ENCODE measurements around the gene LRRIQ1. TPM values are rescaled to one million over a fixed set of nuclear protein-coding genes. Genes with fewer than 3 reads are reported as not detected.
"Not testable (repeated sequence)": the region's sequence is repeated elsewhere in the genome, so short reads cannot be mapped to it uniquely, and the experiment has no call there.

LRRIQ1 gene, protein sequence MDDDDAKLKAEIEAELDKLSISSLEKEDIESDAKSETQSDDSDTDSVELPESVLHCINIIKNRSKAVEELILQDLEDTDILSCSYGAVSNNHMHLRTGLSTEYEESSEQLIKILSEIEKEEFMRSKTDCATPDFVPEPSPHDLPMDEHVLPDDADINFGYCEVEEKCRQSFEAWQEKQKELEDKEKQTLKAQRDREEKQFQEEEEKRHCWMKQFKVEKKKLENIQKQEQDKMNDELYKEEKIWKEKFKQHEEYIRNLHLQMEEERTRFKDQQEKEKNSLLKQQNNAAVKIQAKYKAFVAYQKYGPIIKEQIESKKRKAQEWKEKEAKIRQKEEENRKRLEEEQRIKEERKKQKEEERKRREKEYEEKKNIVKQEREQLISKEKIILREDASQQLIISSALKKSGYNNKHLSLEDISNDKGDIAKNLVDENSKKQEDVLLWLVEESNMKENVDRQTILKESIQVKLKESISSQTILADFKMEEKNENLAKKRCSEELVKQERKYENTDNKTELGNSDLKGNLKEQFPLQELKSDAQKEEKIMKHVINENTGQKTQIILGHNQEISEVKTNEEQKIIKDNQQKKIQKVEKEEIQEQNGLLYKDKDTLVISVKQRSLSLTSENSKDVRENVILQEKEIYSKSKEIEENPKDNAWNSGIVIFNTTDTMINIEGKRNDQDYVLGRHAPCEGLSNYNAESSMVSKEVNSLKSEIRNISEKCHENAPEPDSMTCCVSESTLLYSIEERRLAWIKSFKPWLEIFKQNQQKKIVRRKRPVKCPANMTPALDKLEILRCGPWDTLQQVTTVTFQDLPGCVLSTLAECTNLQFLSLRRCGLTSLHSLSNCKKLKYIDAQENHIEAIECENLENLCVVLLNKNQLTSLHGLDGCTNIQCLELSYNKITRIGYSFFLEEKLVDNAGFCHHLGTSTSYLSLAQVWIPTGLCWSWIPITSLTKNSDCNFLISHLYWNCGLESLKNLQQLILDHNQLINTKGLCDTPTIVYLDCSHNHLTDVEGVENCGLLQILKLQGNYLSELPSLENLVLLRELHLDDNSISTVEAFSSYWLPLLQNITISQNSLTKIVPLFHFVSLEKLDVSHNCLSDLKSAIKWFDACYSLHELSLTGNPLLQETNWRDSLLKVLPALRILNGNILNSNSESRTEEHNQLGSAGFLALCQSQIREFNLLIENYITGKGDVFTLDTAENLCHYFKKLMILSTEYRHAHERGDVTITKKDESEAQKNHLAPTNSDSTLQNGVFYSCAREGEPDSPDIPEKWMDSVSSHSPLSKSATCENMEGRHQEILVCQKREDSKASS (N-terminal part only)
- total RNA-seq = 0.19 TPM
- long read RNA-seq = 0 reads

DNA sequence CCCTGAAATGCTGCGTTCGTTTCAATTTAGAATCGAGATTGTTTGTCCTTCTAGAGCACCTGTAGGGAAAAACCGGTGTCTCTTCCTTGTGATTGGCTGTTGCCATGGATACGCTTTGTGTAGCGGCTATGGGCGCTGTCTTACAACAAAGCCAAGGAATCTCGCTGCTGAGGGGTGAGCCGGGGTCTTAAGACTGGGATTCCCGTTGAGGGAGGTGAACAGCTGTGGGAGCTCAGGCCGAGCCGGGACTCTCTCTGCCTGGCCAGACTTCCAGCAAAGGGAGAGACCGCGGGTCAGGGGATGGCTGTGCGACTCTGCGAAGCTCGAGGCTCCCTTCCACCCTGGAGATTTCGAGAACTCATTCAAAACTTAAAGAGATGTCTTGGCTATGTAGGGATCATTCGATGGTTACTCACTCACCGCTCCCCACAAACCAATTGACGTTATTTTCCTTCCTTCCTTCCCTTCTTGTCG lies at the start of gene LRRIQ1, which contains the start of gene TSPAN19:
TSS of gene LRRIQ1 (plus strand) at position 118 of the 474 bp plus-strand sequence. CDS start 1,826 bp downstream, outside the sequence.
TSS of gene TSPAN19 (minus strand) at position 44 of the 474 bp plus-strand sequence. CDS start 6,331 bp downstream, outside the sequence.
- DNase-seq (ENCODE audit: low spot score) = peak; percentile 85

DNA sequence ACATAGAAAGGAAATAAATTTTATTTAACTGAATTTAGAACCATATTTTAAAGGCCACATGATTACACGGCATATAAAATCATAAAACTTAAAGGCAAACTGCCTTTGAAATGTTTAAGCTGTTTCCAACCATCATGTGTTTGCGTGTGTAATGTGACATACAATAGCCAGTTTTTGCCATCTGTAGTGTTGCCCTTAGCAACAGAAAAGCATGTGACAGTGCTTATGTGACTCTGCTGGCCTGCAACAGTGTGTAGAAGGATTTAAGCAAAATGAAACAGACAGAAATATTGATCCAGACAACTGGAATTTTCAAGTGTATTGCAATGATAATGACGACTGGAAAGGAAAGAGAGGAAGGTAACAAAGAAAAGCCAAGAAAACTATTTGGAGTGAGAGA lies 49.6 kb upstream of the LRRIQ1 start:
- no peak for DNase-seq (ENCODE audit: low spot score)

- DNase-seq (ENCODE audit: low spot score) = no peak
Measured at GRCh38 chr12:84994426-84994825, 41.7 kb upstream of the LRRIQ1 start.

DNA sequence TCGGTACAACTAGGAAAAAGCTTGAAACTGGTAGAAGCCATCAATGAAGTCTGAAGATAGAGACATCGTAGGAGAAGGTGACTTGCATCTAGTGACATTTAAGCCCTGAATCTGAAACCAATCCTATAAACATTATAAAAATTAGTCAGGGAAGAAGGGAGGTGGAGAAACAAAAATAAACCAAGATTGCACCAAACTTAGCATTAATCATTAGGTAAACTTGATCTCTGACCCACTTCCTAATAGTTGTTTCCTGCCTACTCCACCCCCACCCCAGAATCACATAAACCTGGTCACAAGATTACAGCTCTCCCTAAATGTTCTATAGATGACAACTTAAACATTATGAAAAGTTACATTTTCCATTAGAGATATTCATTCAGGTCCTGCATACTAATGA lies 40.5 kb upstream of the LRRIQ1 start:
- no peak for DNase-seq (ENCODE audit: low spot score)

GRCh38 chr12:84996759-84997158 lies 39.4 kb upstream of the LRRIQ1 start:
- no peak for DNase-seq (ENCODE audit: low spot score)

- DNase-seq (ENCODE audit: low spot score) = no peak
Measured at GRCh38 chr12:84998341-84998740, 37.8 kb upstream of the LRRIQ1 start.

- DNase-seq (ENCODE audit: low spot score) = no peak
Measured at GRCh38 chr12:85000729-85001128, 35.4 kb upstream of the LRRIQ1 start.

GRCh38 chr12:85002778-85003296 lies 33.3 kb upstream of the LRRIQ1 start:
- DNase-seq (ENCODE audit: low spot score) = no peak

DNA sequence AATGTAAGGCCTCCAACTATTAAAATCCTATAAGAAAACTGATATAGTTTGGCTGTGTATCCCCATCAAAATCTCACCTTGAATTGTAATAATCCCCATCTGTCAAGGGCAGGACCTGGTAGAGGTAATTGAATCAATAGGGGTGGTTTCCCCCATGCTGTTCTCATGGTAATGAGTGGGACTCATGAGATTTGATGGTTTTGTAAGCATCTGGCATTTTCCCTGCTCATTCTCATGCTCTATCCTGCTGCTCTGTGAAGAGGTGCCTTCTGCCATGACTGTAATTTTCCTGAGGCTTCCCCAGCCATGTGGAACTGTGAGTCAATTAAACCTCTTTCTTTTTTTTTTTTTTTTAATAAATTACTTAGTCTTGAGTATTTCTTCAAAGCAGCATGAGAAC lies 31.9 kb upstream of the LRRIQ1 start:
- no peak for DNase-seq (ENCODE audit: low spot score)

DNA sequence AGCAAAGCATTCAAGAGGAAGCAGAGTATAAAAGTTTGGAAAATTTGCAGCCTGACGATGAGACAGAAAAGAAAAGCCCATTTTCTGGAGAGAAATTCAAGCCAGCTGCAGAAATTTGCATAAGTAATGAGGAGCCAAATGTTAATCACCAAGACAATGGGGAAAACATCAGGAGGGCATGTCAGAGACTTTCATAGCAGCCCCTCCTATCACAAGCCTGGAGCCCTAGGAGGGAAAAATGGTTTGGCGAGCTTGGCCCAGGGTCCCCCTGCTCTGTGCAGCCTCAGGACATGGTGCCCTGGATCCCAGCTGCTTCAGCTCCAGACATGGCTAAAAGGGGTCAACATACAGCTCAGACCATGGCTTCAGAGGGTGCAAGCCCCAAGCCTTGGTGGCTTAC lies 31.1 kb upstream of the LRRIQ1 start:
- DNase-seq (ENCODE audit: low spot score) = not testable (repeated sequence)

- DNase-seq (ENCODE audit: low spot score) = no peak
Measured at GRCh38 chr12:85005615-85006014, 30.5 kb upstream of the LRRIQ1 start.

GRCh38 chr12:85006206-85006605 lies 29.9 kb upstream of the LRRIQ1 start:
- DNase-seq (ENCODE audit: low spot score) = no peak

- DNase-seq (ENCODE audit: low spot score) = no peak
Measured at GRCh38 chr12:85007836-85008235, 28.3 kb upstream of the LRRIQ1 start.

GRCh38 chr12:85016413-85016812 lies 19.7 kb upstream of the LRRIQ1 start:
- no peak for DNase-seq (ENCODE audit: low spot score)

GRCh38 chr12:85017133-85017532 lies 19.0 kb upstream of the LRRIQ1 start:
- no peak for DNase-seq (ENCODE audit: low spot score)

DNA sequence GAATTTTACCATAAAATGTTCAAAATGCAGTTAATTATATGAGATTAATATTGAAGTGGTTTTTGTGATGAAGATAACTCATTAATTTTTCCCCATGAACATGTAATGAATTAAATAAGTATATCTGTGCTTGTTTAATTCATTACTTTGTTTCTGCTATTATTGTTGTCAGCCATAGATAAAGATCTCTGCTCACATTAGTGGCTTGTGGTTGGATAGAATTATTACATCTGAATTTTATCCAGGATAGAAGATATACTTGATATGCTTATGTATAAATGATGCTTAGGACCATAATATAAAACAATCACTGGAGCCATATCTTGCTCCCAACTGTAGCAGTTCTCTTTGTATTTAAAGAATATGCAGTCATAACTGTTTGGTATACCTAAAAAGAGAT lies 18.5 kb upstream of the LRRIQ1 start:
- DNase-seq (ENCODE audit: low spot score) = no peak

- no peak for DNase-seq (ENCODE audit: low spot score)
Measured at GRCh38 chr12:85018098-85018497, 18.1 kb upstream of the LRRIQ1 start.

DNA sequence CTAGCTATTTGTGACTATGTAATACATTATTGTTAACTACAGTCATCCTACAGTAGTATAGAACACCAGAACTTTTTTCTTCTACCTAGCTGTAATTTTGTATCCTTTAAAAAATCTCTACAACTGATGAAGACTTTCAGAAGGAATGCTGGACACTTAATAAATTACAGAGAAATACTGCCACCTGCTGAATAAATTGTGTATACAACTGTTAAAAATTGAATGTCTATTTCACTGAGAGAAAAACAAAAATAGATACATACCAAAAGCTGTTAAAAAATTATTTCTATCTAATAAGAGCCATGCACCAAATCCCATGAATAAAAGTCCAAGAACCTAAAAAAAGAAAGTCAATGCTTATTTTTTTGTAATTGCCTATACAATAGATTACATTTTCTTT lies 6.7 kb upstream of the LRRIQ1 start:
- no peak for DNase-seq (ENCODE audit: low spot score)

DNA sequence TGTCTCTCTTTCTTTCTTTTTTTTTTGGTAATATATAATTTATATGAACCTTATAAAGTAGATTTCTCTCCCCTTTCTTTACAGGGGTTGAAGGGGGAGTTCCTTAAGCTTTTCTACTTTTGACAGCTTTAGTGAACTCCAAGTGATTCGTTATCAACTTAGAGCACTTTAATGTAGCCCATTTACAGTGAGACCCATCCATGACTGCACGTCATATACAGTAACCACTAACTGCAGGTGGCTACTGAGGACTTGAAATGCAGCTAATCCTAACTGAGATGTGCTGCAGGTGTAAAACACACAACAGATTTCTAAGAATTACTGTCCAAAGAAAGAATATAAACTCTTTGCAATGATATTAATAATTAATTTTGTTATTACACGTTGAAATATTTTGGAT lies 582 bp downstream of the LRRIQ1 start:
- no peak for DNase-seq (ENCODE audit: low spot score)

GRCh38 chr12:85041395-85041794 lies 5.2 kb downstream of the LRRIQ1 start:
- no peak for DNase-seq (ENCODE audit: low spot score)

DNA sequence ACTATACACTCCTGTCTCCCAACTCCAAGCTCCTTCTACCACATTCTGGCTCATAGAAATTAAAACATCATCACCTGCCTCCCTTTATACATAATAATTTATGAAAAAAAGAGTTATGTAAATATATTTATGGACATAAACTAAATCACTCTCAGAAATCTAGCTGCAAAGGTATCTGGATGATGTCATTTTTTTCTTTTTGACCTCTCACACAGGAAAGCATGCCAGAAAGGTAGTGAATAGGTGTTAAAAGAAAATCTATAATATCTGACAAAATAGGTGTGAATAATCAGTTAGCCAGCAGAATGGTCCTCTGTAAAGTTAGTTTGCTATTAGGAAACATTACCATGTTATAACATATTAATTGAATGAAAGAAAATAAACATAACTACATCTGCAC lies 7.7 kb downstream of the LRRIQ1 start:
- DNase-seq (ENCODE audit: low spot score) = no peak

All from mesenteric fat pad (tissue), 1 donor.